HepG2 (cell line): ENCODE data around the gene COMMD2. TPM values are rescaled to one million over a fixed set of nuclear protein-coding genes. Genes with fewer than 3 reads are reported as not detected.

Source experiments
- ATAC-seq: fragments of 200-7000 bp; cut with Tn5 transposase; 3 replicates; pipeline ENCODE4 v1.9.1; 2020; ENCODE audit warnings: mild to moderate bottlenecking, moderate library complexity
- BruUV-seq: library from RNA; stranded (reverse); fragments of 400-500 nt; replicated peaks from 2 replicates; lab custom pipeline; 2021; lab: Mats Ljungman, UMichigan
- CTCF ChIA-PET: fragments of 300-600 bp; formaldehyde crosslinking; extraction: SDS; loops from one replicate; lab custom pipeline; 2021; ENCODE audit warnings: low total read pairs, inconsistent platforms, low intra/inter-chr PET ratio; lab: Yijun Ruan, JAX
- POLR2A ChIA-PET: fragments of 350-600 bp; sonication (Branson Sonifier 250); formaldehyde crosslinking; loops from one replicate; lab custom pipeline; 2020; ENCODE audit warnings: antibody characterized with exemption, inconsistent platforms; lab: Yijun Ruan, JAX
- DNase-seq: peaks from one replicate; pipeline ENCODE4 v3.0.0-alpha.2; 2015; ENCODE audit warnings: low spot score
- FAIRE-seq: peaks from 3 replicates; lab custom pipeline; 2011; peaks lifted over from hg19 to GRCh38; lab: Jason Lieb, UNC
- H2AFZ ChIP-seq: one replicate; pipeline ENCODE4 v1.6.1; 2011; ENCODE audit warnings: low read length, inconsistent platforms
- H3K27ac ChIP-seq: fragments of 300-600 bp; 3 replicates; pipeline ENCODE4 v1.8.0; 2011; ENCODE audit warnings: mixed run types, mild to moderate bottlenecking, mixed read lengths, low read length, inconsistent platforms; ENCODE audit not compliant: insufficient read depth; ENCODE audit errors: extremely low read length
- H3K27me3 ChIP-seq, 2 experiments: fragments of 200-600 bp in 1 of 2; 2 replicates in 1 of 2; 3 replicates in 1 of 2; pipeline versions ENCODE4 v1.6.0 to v1.8.0; 2011; ENCODE audit warnings: low read length in 2 of 2, mild to moderate bottlenecking in 2 of 2, moderate library complexity in 2 of 2, inconsistent platforms in 1 of 2; ENCODE audit not compliant: insufficient read depth in 2 of 2, control insufficient read depth in 1 of 2
- H3K36me3 ChIP-seq, 2 experiments: fragments of 200-600 bp in 1 of 2; replicated peaks in 1 of 2; 2 replicates in 1 of 2; 3 replicates in 1 of 2; pipeline versions ENCODE4 v1.5.1 to v1.8.0; 2011; ENCODE audit warnings: low read length in 2 of 2, inconsistent platforms in 1 of 2; ENCODE audit not compliant: insufficient read depth in 2 of 2, control insufficient read depth in 1 of 2
- H3K4me1 ChIP-seq: 2 replicates; pipeline ENCODE4 v1.5.1; 2012; ENCODE audit warnings: low read length, inconsistent platforms; ENCODE audit not compliant: insufficient read depth
- H3K4me2 ChIP-seq: 2 replicates; pipeline ENCODE4 v1.6.0; 2011; ENCODE audit warnings: low read depth, low read length, inconsistent platforms
- H3K4me3 ChIP-seq, 3 experiments: fragments of 200-600 bp in 1 of 3; sonication (generic), shearing (Covaris generic) in 1 of 3; replicated peaks in 1 of 3; 2 replicates each; pipeline ENCODE4 v1.5.1; 2011 to 2016; ENCODE audit warnings: low read length in 3 of 3, inconsistent platforms in 2 of 3, low read depth in 2 of 3, mild to moderate bottlenecking in 2 of 3, control low read depth in 1 of 3, mixed read lengths in 1 of 3; ENCODE audit not compliant: insufficient read depth in 1 of 3
- H3K79me2 ChIP-seq: one replicate; pipeline ENCODE4 v1.6.1; 2011; ENCODE audit warnings: low read length, inconsistent platforms; ENCODE audit not compliant: insufficient read depth
- H3K9ac ChIP-seq: 2 replicates; pipeline ENCODE4 v1.6.0; 2011; ENCODE audit warnings: mild to moderate bottlenecking, low read depth, low read length, inconsistent platforms; ENCODE audit not compliant: insufficient read depth
- H3K9me3 ChIP-seq: 2 replicates; pipeline ENCODE4 v1.5.1; 2012; ENCODE audit warnings: mild to moderate bottlenecking, low read length
- H4K20me1 ChIP-seq: 2 replicates; pipeline ENCODE4 v1.6.0; 2011; ENCODE audit warnings: inconsistent platforms, mild to moderate bottlenecking, low read length, moderate library complexity; ENCODE audit not compliant: insufficient read depth
- ELF3 ChIP-seq: IDR thresholded peaks from 2 replicates; pipeline ENCODE4 v1.6.1; 2016; ENCODE audit warnings: missing genetic modification reagents, missing compliant biosample characterization
- EP300 ChIP-seq, 3 experiments: sonication (generic) in 1 of 3; formaldehyde crosslinking in 1 of 3; IDR thresholded peaks; 2 replicates each; pipeline versions ENCODE4 v1.5.1 to v1.6.1; 2011 to 2020; ENCODE audit warnings: low read depth in 2 of 3, low read length in 2 of 3, borderline replicate concordance in 1 of 3, improper control_type of control experiment in 1 of 3, mild to moderate bottlenecking in 1 of 3, missing genetic modification reagents in 1 of 3, moderate library complexity in 1 of 3
- MEIS2 ChIP-seq: sonication (generic); formaldehyde crosslinking; IDR thresholded peaks from 2 replicates; pipeline ENCODE4 v1.9.0; 2021; ENCODE audit warnings: mild to moderate bottlenecking, missing genetic modification reagents
- MYPOP ChIP-seq: sonication (generic); formaldehyde crosslinking; IDR thresholded peaks from 2 replicates; pipeline ENCODE4 v1.8.1; 2023; ENCODE audit warnings: mild to moderate bottlenecking, moderate library complexity, missing genetic modification reagents
- PAF1 ChIP-seq: IDR thresholded peaks from 2 replicates; pipeline ENCODE4 v1.6.1; 2016; ENCODE audit warnings: missing genetic modification reagents, missing compliant biosample characterization
- RBM39 ChIP-seq: fragments of 200-400 bp; formaldehyde crosslinking; IDR thresholded peaks from one replicate; pipeline ENCODE4 v1.6.1; 2018; ENCODE audit warnings: antibody characterized with exemption, mild to moderate bottlenecking, low read depth, low read length; ENCODE audit not compliant: poor library complexity, severe bottlenecking
- TBP ChIP-seq: sonication (generic); formaldehyde crosslinking; IDR thresholded peaks from 2 replicates; pipeline ENCODE4 v1.5.0; 2020; ENCODE audit warnings: missing genetic modification reagents
- ZFYVE20 ChIP-seq: sonication (generic); formaldehyde crosslinking; IDR thresholded peaks from 2 replicates; pipeline ENCODE4 v1.8.0; 2023; ENCODE audit warnings: low read depth, mild to moderate bottlenecking, moderate library complexity, missing genetic modification reagents, borderline replicate concordance
- ZGPAT ChIP-seq: IDR thresholded peaks from 2 replicates; pipeline ENCODE4 v1.6.1; 2016; ENCODE audit warnings: mild to moderate bottlenecking
- ZNF18 ChIP-seq: sonication (generic); formaldehyde crosslinking; IDR thresholded peaks from 2 replicates; pipeline ENCODE4 v1.8.0; 2022; ENCODE audit warnings: mild to moderate bottlenecking, missing genetic modification reagents; ENCODE audit not compliant: insufficient replicate concordance
- ZNF33B ChIP-seq: sonication (generic); formaldehyde crosslinking; IDR thresholded peaks from 2 replicates; pipeline ENCODE4 v1.5.1; 2020; ENCODE audit warnings: mild to moderate bottlenecking, missing genetic modification reagents
- ZNF34 ChIP-seq: sonication (generic); formaldehyde crosslinking; IDR thresholded peaks from 2 replicates; pipeline ENCODE4 v1.4.0; 2020; ENCODE audit warnings: mild to moderate bottlenecking, missing genetic modification reagents, borderline replicate concordance
- ZNF720 ChIP-seq: sonication (generic); formaldehyde crosslinking; IDR thresholded peaks from 2 replicates; pipeline ENCODE4 v1.4.0; 2020; ENCODE audit warnings: missing genetic modification reagents
- ZNF780A ChIP-seq: sonication (generic); formaldehyde crosslinking; IDR thresholded peaks from 2 replicates; pipeline ENCODE4 v1.8.0; 2022; ENCODE audit warnings: mild to moderate bottlenecking, missing genetic modification reagents, moderate library complexity
- WGBS: methylation state at CpG from one replicate; pipeline ENCODE4 v1.1.6; 2017; ENCODE audit warnings: low lambda C conversion rate; 5-methylcytosine and 5-hydroxymethylcytosine counted together
- in situ Hi-C: cut with HindIII; loops from 2 replicates; pipeline ENCODE4 v1.10.0; 2017; ENCODE audit warnings: low pct_unique_long_range_greater_than_20kb; ENCODE audit not compliant: extremely low pct_ligation_motif_present
- intact Hi-C: fragments of 100-400 bp; cut with micrococcal nuclease; formaldehyde crosslinking; loops from one replicate; pipeline ENCODE4 v1.10.0; 2022; ENCODE audit not compliant: unreplicated experiment
- polyA plus RNA-seq, 8 experiments: library from polyadenylated mRNA; depleted of rRNA in 3 of 8; stranded (reverse) in 7 of 8; unstranded in 1 of 8; fragments of >200 nt; fragmentation: Illumina TruSeq in 4 of 8; extraction: Trizol in 4 of 8; gene quantifications; 2 replicates each; pipeline versions ENCODE4 v1.2.1 to v1.2.3, GENCODE V29; 2011 to 2016; ENCODE audit warnings: low read depth in 4 of 8, missing spikeins in 1 of 8, mixed read lengths in 1 of 8; ENCODE audit not compliant: insufficient read depth in 1 of 8
- total RNA-seq, 5 experiments: library from RNA; depleted of rRNA; stranded (reverse); fragments of >200 nt; fragmentation: Illumina TruSeq; extraction: Trizol; gene quantifications; 2 replicates each; pipeline ENCODE4 v1.2.3, GENCODE V29; 2016; ENCODE audit warnings: low read depth in 1 of 5
- TF ChIP-seq, protein P1 (sequence below): IDR thresholded peaks from 2 replicates; pipeline ENCODE4 v1.6.1; 2012; ENCODE audit warnings: inconsistent platforms

The COMMD2 gene
- total and polyA plus RNA-seq, 2 of the 13 experiments (the other 11 are each of a cell fraction or from before 2014, with no cell fraction given), result 33.0 to 57.6 TPM

DNA sequence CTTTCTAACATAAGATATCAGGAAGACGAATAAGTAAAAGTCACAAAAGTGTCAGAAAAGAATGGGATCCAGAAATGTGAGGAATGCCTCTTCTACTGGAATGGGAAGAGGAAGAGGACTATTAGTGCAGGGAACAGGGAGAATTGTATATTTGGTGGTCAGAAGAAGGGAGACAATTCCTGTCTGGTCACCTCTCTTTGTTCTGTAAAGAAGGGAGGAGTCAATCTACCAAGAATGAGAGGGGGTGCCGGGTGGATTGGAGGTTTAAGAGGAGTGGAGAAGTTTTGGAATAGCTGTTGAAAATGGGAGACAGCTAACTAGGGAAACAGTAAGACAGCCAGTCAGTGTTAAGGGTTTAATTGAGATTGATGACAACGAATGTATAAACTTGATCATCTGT, 20.1 kb downstream of the COMMD2 start:
- intact Hi-C loops, result no loop called here
- ChIA-PET CTCF (no interaction called here), POLR2A (no interaction called here)
- Histone ChIP-seq H4K20me1 (no peaks in the 10 kb centered on the region), H3K9me3 (no peaks in the 10 kb centered on the region), H2AFZ (no peak overlapping the region), H3K4me2 (no peak overlapping the region), H3K27me3 (no peaks in the 10 kb centered on the region), H3K4me3 (no peak overlapping the region), H3K36me3 (no peaks in the 10 kb centered on the region), H3K79me2 (no peaks in the 10 kb centered on the region)
- TF ChIP-seq MYPOP (CRISPR knock-in tag), result no peak
- TF ChIP-seq ZNF720, result no peak
- TF ChIP-seq, all 625 proteins: peak for 0
- ATAC-seq (no peak), DNase-seq (no peak), FAIRE-seq (no peak)
- Histone ChIP-seq H3K4me1 (peaks cover 11% of the 10 kb centered on the region), H3K27ac (no peak overlapping the region), H3K9ac (no peak overlapping the region)
- 83% methylated on average over 3 of the region's 3 CpGs for WGBS
- in situ Hi-C loops, result no loop called here
- BruUV-seq, result no TSS peak

- ChIA-PET POLR2A (no interaction called here), CTCF (no interaction called here)
- Histone ChIP-seq H3K4me2 (no peak overlapping the region), H3K27ac (no peak overlapping the region), H3K27me3 (no peaks in the 10 kb centered on the region), H3K36me3 (no peaks in the 10 kb centered on the region), H2AFZ (no peak overlapping the region), H3K4me3 (no peak overlapping the region), H4K20me1 (no peaks in the 10 kb centered on the region), H3K9ac (no peak overlapping the region), H3K79me2 (no peaks in the 10 kb centered on the region), H3K9me3 (no peaks in the 10 kb centered on the region), H3K4me1 (no peaks in the 10 kb centered on the region)
- FAIRE-seq (no peak), DNase-seq (no peak), ATAC-seq (no peak)
- 78% methylated on average over 2 of the region's 2 CpGs for WGBS
- no TSS peak for BruUV-seq
- intact Hi-C loops, result no loop called here
- in situ Hi-C loops, result no loop called here
- no peak for TF ChIP-seq ZGPAT (CRISPR knock-in tag)
- no peak for TF ChIP-seq PAF1 (CRISPR knock-in tag)
- TF ChIP-seq RBM39, result no peak
- TF ChIP-seq ELF3 (CRISPR knock-in tag), result no peak
- TF ChIP-seq ZFYVE20 (CRISPR knock-in tag), result no peak
- TF ChIP-seq ZNF34 (CRISPR knock-in tag), result no peak
- TF ChIP-seq, protein P1, sequence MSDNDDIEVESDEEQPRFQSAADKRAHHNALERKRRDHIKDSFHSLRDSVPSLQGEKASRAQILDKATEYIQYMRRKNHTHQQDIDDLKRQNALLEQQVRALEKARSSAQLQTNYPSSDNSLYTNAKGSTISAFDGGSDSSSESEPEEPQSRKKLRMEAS, result no peak
- TF ChIP-seq ZNF18, result no peak
- no peak for TF ChIP-seq TBP
- no peak for TF ChIP-seq MEIS2 (CRISPR knock-in tag)
- no peak for TF ChIP-seq EP300 (IDR thresholded peaks at IDR 0.05; ENCODE audit: low read depth in 2 of 2, low read length in 2 of 2)
- TF ChIP-seq EP300 (CRISPR knock-in tag; IDR thresholded peaks at IDR 0.05; ENCODE audit: borderline replicate concordance), result no peak
- TF ChIP-seq ZNF780A (CRISPR knock-in tag), result no peak
- TF ChIP-seq ZNF33B (CRISPR knock-in tag), result no peak
Measured at GRCh38 chr3:149727656-149728055, 24.6 kb downstream of the COMMD2 start.
